Measurements from ENCODE around the gene NOS3. TPM values are rescaled to one million over a fixed set of nuclear protein-coding genes. Genes with fewer than 3 reads are reported as not detected.

Gene NOS3
- total RNA-seq, 1 donor from 2014 or later = 1.0 TPM

GRCh38 chr7:150954986-150955518, 35.8 kb upstream of the NOS3 start:
- TF ChIP-seq, protein P1, sequence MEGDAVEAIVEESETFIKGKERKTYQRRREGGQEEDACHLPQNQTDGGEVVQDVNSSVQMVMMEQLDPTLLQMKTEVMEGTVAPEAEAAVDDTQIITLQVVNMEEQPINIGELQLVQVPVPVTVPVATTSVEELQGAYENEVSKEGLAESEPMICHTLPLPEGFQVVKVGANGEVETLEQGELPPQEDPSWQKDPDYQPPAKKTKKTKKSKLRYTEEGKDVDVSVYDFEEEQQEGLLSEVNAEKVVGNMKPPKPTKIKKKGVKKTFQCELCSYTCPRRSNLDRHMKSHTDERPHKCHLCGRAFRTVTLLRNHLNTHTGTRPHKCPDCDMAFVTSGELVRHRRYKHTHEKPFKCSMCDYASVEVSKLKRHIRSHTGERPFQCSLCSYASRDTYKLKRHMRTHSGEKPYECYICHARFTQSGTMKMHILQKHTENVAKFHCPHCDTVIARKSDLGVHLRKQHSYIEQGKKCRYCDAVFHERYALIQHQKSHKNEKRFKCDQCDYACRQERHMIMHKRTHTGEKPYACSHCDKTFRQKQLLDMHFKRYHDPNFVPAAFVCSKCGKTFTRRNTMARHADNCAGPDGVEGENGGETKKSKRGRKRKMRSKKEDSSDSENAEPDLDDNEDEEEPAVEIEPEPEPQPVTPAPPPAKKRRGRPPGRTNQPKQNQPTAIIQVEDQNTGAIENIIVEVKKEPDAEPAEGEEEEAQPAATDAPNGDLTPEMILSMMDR (IDR thresholded peaks at IDR 0.05; ENCODE audit: insufficient read depth, low read length, poor library complexity, severe bottlenecking) = no peak
- Histone ChIP-seq H3K4me3 (ENCODE audit: low read depth, low read length) (no peak overlapping the region), H3K27me3 (ENCODE audit: control insufficient read depth, insufficient read depth, low read length) (peaks cover 44% of the 10 kb centered on the region), H3K36me3 (ENCODE audit: control insufficient read depth, insufficient read depth, low read length) (no peaks in the 10 kb centered on the region)
- DNase-seq (ENCODE audit: low read depth) = no peak

DNA sequence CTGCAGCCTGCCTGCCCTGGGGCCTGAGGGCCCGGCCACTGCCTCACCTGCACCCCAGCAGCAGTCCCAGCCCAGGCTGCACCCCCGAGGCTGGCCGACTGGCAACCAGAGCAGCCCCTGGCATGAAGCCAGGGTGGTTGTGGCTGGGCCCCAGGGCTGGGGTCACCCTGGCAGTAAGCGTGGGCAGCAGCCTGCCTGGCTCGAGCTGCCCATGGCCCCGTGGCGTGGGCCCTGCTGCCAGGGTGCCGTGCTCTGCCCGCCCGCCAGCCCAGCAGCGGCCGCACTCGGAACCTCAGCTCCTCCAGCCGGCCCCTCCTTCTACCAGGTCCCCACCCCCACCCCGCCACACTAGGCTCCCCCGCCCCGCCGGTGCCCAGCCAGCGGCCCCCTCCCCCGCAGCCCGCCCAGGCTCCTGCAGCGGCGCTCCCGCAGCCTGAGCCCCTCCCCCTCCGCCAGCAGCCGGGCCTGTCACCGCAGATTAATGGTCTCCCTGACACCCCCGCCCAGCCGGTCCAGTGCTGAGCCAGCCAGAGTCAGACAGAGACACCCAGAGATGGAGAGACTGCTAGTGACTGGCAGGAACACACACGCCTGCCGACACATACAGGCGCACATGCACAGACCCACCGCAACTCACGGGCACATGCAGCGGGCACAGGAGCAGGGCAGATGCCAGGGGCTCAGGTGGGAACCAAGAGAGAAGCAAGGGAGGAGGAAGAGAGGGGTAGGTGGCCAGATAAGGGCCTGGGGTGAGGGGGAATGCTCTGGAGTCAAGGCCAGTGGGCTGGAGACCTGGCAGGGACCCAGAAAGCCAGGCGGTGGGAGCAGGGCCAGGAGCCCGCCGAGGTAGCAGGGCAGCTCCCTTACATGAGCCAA, 35.1 kb upstream of the NOS3 start:
- TF ChIP-seq, protein P1 (IDR thresholded peaks at IDR 0.05; ENCODE audit: insufficient read depth, low read length, poor library complexity, severe bottlenecking) = no peak
- H3K36me3 ChIP-seq (ENCODE audit: control insufficient read depth, insufficient read depth, low read length) = no peaks in the 10 kb centered on the region
- H3K4me3 ChIP-seq (ENCODE audit: low read depth, low read length) = no peak overlapping the region
- no peak for DNase-seq (ENCODE audit: low read depth)
- peaks cover 45% of the 10 kb centered on the region for H3K27me3 ChIP-seq (ENCODE audit: control insufficient read depth, insufficient read depth, low read length)

GRCh38 chr7:150956395-150957132, 34.3 kb upstream of the NOS3 start:
- no peak for DNase-seq (ENCODE audit: low read depth)
- H3K36me3 ChIP-seq (ENCODE audit: control insufficient read depth, insufficient read depth, low read length) = no peaks in the 10 kb centered on the region
- TF ChIP-seq, protein P1 (IDR thresholded peaks at IDR 0.05; ENCODE audit: insufficient read depth, low read length, poor library complexity, severe bottlenecking) = no peak

DNA sequence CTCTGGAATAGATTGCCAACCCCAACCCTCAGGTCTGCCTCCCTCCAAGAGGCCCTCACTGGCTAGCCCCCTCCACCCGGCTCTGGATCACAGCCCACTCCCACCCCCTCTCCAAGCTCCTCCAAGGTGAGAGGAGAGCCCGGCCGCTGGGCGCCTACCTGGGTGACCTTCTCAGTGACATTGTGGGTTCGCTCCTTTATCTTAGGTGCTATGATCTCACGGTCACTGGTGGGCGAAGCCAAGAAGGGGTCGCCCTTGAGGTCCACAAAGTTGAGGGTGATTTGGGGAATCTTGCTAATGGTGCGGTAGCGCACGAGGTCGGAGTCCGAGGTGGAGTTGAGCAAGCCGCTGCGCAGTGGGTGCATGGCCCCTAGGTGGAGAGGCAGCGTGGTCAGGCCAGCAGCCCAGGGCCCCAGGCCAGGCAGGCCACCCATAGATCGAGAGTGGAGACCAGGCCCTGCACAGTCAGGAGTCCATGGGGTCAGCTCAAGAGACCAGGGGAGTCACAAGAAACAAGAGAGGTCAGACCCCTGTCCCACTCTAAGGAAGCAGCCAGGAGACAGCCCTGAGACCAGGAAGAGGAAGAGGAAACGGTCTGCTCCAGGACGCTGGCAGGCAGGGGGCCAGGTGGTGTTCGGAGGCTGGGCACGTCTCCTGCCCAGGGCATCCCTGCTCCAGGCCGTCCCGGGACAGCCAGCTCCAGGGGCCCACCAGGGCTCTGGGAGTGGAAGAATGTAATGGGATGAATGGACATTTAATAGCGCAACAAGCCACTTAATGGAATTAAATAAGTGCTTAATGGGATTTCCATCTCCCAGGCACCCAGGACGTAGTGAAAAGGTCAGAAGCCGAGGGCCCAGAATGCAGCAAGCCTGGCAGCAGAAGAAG, 33.4 kb upstream of the NOS3 start:
- no peak for DNase-seq (ENCODE audit: low read depth)
- no peaks in the 10 kb centered on the region for H3K36me3 ChIP-seq (ENCODE audit: control insufficient read depth, insufficient read depth, low read length)
- no peak overlapping the region for H3K4me3 ChIP-seq (ENCODE audit: low read depth, low read length)
- peaks cover 51% of the 10 kb centered on the region for H3K27me3 ChIP-seq (ENCODE audit: control insufficient read depth, insufficient read depth, low read length)
- TF ChIP-seq, protein P1 (IDR thresholded peaks at IDR 0.05; ENCODE audit: insufficient read depth, low read length, poor library complexity, severe bottlenecking) = no peak

More at GRCh38 chr7:150956395-150957132, 34.3 kb upstream of the NOS3 start:
- peaks cover 45% of the 10 kb centered on the region for H3K27me3 ChIP-seq (ENCODE audit: control insufficient read depth, insufficient read depth, low read length)
- H3K4me3 ChIP-seq (ENCODE audit: low read depth, low read length) = no peak overlapping the region

- H3K4me3 ChIP-seq (ENCODE audit: low read depth, low read length) = no peak overlapping the region
- DNase-seq (ENCODE audit: low read depth) = no peak
- TF ChIP-seq, protein P1 (IDR thresholded peaks at IDR 0.05; ENCODE audit: insufficient read depth, low read length, poor library complexity, severe bottlenecking) = no peak
- H3K27me3 ChIP-seq (ENCODE audit: control insufficient read depth, insufficient read depth, low read length) = peaks cover 55% of the 10 kb centered on the region
- no peaks in the 10 kb centered on the region for H3K36me3 ChIP-seq (ENCODE audit: control insufficient read depth, insufficient read depth, low read length)
These were observed 32.7 kb upstream of the NOS3 start for GRCh38 chr7:150958062-150958552.

All from kidney epithelial cell (primary cell).